DMS79 treated with DMSO at 0.1 percent for 48 hours (cell line): ENCODE measurements around the gene OGA.

Experiments
- DNase-seq: peaks from one replicate; lab custom pipeline; 2025; lab: John Stamatoyannopoulos, UW

The OGA gene

DNA sequence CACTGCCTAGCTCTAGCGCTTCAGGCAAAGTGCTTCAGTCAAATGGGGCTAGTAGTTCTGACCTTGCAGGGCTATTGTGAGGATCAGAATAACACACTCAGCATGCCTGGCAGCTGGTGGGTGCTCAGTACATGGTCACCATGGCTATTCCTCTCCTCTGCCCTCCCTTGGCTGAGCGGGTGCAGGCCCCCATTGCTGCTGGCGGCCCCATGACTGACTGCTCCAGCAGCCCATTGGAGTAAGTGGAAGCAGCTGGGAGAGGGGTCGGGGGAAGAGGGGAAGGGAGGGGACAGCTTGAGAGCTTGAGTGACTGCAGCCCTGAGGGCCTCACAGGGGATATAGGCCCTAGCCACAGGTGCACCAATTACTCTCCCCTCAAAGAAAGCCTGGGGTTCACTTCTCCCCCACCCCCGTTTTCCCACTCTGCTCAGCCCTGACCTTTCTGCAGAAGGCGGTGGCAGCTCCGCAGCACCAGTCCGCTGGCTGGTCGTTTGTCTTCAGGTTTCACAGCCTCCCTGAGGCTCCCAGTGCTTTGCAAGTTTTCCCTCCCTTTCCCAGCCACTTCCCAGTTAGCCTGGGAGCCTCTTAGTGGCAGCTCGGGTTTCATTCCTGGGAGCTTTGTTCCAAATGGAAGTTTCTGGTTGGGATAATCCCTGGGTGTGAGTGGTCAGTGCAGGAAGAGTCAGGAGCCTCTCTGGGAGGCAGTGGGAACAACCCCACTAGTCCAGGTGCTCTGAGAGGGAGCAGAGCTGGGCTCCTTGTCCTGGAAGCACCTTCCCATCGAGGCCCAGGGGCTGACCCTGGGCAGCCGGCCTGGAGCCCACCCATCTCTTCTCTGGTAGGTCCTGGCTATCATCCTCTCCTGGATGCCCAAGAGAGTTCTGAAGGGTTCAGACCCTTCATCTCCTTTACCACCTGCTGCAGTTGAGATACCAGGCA, 58.7 kb downstream of the OGA start:
- no peak for DNase-seq

- DNase-seq = no peak
These were observed 59.4 kb downstream of the OGA start for GRCh38 chr10:101758858-101759257.

- DNase-seq = no peak
These were observed 66.0 kb downstream of the OGA start for GRCh38 chr10:101752241-101752640.

- no peak for DNase-seq
These were observed 68.9 kb downstream of the OGA start for GRCh38 chr10:101749047-101750016.

DNA sequence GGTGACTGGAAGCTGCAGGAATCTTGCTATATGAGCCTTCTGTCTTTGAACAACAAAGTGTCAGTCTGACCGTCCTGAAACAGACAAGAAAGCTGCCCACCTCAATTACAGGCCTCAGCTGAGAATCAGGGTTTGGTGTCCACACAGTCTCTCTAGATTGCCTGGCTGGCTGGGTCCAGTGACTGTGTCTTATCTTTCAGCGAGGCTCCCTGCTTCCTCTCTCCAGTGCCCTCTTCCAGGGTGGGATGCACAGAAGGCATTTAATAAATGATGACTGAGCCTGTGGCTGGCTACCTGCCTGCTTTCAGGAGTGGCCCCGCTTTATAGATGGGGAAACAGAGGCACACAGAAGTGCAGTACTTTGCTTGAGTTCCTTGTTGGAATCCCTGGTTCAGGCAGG, 69.7 kb downstream of the OGA start:
- DNase-seq = no peak

DNA sequence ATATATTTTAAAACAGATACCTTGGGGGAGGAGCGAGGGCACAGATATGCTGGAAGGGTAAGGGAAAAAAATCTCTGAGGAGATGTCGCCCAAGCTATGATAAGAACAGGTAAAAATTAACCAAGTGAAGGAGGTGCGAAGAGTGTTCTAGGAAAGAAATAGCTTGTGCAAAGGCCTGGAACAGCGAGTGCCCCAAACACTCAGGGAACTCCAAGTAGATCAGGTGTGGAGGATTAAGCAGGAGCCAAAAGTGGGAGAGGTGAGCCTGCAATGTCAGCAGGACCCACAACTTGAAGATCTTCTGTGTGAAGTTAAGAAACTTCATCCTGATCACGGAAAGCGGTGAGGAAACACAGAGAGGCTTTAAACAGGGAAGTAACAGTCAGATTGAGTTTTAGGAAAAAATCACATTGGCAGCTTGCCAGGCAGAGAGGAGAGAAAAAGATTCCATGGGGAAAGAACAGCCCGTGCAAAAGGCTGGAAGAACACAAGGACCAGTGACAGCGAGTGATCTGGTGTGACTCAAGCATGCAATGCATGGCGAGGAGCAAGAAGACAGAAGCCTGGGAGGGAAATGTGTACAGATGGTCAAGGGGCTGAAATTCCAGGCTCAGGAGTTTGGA, 73.1 kb downstream of the OGA start:
- DNase-seq = no peak

- DNase-seq = no peak
These were observed 74.0 kb downstream of the OGA start for GRCh38 chr10:101744267-101744666.

DNA sequence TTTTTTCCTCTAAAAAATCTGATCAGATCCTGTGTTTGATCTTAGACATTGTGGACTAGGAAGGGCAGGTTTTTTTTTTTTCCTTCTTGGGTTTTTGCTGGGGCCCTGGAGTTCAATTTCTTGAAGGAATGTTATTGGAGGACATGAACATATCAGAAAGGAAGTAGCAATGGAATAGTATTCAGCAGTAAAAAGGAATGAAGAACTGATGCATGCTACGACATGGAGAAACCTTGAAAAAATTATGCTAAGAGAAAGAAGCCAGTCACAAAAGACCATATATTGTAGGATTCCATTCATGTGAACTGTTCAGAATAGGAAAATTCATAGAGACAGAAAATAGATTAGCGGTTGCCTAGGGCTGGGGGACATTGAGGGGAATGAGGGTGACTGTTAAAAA, 76.3 kb downstream of the OGA start:
- DNase-seq = no peak

- DNase-seq = no peak
These were observed 81.6 kb downstream of the OGA start for GRCh38 chr10:101736666-101737065.
